GM20431 (cell line): ENCODE results near the gene SNX20.

Source experiments
- in situ Hi-C: fragments of 300-500 bp; cut with MseI, MboI; formaldehyde crosslinking; loops from one replicate; pipeline ENCODE4 v1.15.0; 2020; ENCODE audit warnings: low sequenced_read_pairs; ENCODE audit not compliant: unreplicated experiment

Gene SNX20

GRCh38 chr16:50665128-50665878 is 15.8 kb downstream of the SNX20 start:
- in situ Hi-C loops = no loop called here

- in situ Hi-C loops = no loop called here
These were observed 16.8 kb downstream of the SNX20 start for GRCh38 chr16:50664270-50664669.

- in situ Hi-C loops = no loop called here
These were observed 18.7 kb downstream of the SNX20 start for GRCh38 chr16:50662306-50662940.

GRCh38 chr16:50659806-50660205 is 21.3 kb downstream of the SNX20 start:
- in situ Hi-C loops = no loop called here

GRCh38 chr16:50657241-50657640 is 23.9 kb downstream of the SNX20 start:
- in situ Hi-C loops = no loop called here

- in situ Hi-C loops = no loop called here
These were observed 25.5 kb downstream of the SNX20 start for GRCh38 chr16:50655558-50656055.

GRCh38 chr16:50653633-50654519 is 27.2 kb downstream of the SNX20 start:
- in situ Hi-C loops = no loop called here

- in situ Hi-C loops = no loop called here
These were observed 28.2 kb downstream of the SNX20 start for GRCh38 chr16:50652836-50653425.

GRCh38 chr16:50651835-50652438 is 29.2 kb downstream of the SNX20 start:
- in situ Hi-C loops = no loop called here

- in situ Hi-C loops = no loop called here
These were observed 34.8 kb downstream of the SNX20 start for GRCh38 chr16:50646345-50646744.

- in situ Hi-C loops = no loop called here
These were observed 35.4 kb downstream of the SNX20 start for GRCh38 chr16:50645563-50646220.

GRCh38 chr16:50644729-50645128 is 36.4 kb downstream of the SNX20 start:
- in situ Hi-C loops = no loop called here

- in situ Hi-C loops = no loop called here
These were observed 36.9 kb downstream of the SNX20 start for GRCh38 chr16:50644245-50644644.

- in situ Hi-C loops = no loop called here
These were observed 37.9 kb downstream of the SNX20 start for GRCh38 chr16:50643192-50643591.

- in situ Hi-C loops = no loop called here
These were observed 38.8 kb downstream of the SNX20 start for GRCh38 chr16:50642349-50642748.

- in situ Hi-C loops = no loop called here
These were observed 39.3 kb downstream of the SNX20 start for GRCh38 chr16:50641818-50642187.

- in situ Hi-C loops = no loop called here
These were observed 39.9 kb downstream of the SNX20 start for GRCh38 chr16:50640919-50641817.

- in situ Hi-C loops = no loop called here
These were observed 40.7 kb downstream of the SNX20 start for GRCh38 chr16:50640391-50640790.
